NCI-H2227 (cell line): ENCODE results near the gene SRGAP1.
"Not testable (repeated sequence)": the region's sequence is repeated elsewhere in the genome, so short reads cannot be mapped to it uniquely, and the experiment has no call there.

ENCODE experiments used
- DNase-seq: peaks from one replicate; lab custom pipeline; 2025; ENCODE audit not compliant: unreplicated experiment; lab: John Stamatoyannopoulos, UW

SRGAP1 gene

DNA sequence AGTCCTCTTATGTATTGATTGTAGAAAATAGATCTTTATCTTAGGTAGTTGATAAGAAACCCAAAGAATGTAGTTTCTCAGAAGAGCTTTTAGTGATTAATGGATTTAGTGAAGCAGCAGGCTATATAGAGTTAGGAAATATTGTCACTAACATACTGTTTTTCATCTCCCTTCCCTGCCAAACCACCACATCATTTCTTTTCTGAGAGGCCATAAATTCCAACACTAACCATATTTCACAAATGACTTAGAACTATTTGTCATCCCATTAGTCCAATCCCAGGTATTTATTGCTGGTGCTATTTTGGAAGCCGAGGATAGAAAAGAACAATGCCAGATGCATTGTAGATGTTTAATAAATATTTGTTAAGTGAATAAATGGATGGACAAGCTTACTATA lies 191.9 kb downstream of the SRGAP1 start:
- no peak for DNase-seq

DNA sequence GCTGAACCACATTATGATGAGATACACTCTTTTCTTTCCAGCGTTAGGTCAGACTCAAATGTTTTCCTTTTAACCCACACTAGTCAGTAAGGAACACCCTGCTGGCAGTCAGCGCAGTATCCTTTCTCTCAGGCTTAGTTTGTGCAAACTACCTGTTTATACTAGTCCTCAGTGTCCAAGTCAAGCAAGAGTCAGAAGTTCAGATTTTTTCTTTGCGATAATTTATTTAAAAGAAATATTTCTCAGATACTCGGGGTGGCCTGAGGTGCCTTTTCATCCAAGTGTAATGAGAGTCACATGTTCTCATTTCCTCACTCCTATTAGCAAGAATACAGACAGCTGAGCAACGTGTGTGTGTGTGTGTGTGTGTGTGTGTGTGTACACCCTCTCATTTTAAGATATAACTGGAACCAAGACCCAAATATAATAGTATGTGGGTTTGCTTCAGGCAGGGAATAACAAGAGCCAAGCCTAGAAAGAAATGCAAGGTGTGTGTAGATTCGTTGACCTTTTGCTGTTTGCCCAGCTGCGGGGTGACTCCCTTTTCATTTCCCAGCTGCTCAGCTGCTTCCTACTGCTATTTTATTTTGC lies 194.9 kb downstream of the SRGAP1 start:
- DNase-seq, result peak; percentile 64

DNA sequence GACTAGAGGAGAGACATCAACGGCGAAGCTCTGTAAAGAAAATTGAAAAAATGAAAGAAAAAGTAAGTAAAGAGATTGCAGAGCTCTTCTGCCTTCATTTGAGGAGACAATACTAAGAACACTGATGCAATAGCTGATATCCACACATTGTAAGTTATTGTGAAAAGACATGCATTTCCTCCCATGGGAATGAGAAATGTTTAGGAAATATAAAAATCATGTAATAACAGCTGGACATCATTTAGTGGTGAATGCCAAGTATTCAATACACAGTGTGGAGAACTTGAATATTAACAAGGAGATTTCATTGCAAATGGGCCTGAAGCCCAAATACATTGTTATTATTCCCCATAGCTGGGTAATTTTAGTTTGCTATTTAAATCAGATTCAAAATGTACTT lies 198.4 kb downstream of the SRGAP1 start:
- no peak for DNase-seq

DNA sequence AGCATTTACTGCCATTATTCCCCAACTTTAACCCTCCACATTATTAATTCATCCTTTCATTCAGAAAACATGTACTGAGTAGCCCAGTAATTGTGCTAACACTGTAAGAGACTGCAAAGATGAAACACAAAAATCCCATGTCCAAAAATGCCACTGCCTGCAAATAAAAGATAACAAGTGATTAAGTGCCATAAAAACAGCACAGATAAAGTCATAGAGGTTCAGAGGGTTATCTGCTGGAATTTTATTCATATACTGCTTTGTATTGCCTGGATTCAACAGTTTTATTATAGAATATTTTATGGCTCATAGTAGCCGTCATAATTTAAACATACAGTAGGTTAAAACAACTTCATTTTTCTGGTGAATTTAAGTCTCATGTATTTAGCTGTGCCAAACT lies 199.7 kb downstream of the SRGAP1 start:
- no peak for DNase-seq

DNA sequence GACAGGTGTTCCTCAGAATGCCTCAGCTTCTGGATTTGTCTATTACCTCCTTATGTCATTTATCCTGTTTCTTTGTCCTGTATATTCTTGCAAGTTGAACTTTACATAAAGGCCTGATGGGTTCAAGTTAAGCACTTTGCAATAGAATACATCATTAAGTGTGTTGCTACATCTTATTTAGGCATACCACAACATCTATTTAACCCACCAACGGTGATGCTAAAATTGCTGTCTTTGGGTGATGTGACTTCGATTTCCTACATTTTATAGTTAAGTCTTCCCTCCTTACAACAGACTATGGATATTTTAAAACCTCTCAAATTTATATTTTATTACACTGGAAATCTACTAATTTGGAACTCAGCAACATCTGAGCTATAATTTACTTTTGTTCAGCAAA lies 206.6 kb downstream of the SRGAP1 start:
- DNase-seq, result no peak

DNA sequence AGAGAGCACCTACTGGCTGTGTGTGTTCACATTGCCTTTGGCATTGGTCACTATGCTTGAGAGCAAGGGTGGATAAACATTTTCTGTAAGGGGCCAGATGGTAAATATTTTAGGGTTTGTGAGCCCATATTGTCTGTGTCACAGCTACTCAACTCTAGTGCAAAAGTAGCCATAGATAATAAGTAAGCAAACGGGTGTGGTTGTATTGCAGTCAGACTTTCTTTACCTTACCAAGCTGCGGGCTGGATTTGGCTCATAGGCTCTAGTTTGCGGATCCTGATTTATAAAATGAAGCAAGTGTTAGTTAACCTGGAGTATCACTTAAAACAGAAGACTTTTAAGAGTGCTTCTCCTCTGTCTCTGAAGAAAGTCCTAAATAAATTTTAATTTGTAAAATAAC lies 208.6 kb downstream of the SRGAP1 start:
- DNase-seq, result no peak

DNA sequence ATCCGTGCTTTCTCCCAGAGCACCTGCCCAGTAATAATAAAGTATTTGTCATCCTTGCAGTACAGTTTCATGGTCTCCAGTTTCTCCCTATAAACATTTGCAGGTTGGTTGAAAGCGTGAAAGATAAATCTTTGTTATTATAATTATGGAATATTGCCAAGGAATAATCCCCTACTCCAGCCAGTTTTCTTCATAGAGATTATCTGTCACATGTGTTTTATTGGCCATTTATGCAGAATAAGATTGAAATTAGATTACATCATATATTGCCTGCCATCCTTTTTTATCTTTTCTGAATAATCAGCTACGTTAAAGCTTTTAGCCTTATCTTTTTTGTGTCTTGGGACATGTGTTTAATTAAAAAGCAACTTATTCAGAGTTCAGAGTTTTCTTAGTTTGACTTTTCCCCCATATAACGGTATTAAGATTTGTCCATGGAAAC lies 209.6 kb downstream of the SRGAP1 start:
- DNase-seq, result no peak

DNA sequence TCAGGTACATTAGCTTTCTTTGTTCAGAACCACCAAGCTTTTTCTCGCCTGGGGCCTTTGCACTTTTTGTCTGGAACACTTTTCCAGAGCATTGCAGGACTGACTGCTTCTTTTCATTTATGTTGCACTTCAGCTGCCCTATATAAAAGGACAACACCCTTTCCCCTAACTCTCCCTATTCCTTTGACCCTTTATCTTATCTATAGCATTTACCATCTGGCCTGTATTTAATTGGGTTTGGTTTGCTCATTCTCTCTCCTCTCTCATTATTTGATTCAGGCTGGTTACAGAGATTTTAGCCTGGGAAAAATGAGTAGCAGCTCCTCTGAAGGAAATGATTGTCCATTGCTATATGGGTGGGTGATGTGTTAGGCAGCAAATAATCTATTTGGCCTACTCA lies 212.2 kb downstream of the SRGAP1 start:
- no peak for DNase-seq

DNA sequence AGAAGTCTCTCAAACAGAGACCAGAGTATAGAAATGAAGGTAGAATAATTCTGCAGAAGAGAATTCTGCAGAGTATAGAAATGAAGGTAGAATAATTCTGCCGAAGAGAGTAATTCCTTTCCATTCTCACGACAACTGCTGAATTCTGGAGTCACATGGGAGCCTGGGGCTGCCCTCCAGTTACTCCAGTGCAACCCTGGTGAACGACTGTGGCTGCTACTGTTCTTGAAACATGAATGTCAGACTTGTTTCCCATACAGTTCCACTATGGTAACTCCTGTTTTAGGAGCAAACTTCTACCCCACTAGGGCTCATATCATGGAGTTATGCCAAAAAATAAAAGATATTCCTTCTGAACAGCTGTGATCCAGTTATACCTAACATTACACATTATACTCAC lies 213.2 kb downstream of the SRGAP1 start:
- no peak for DNase-seq

DNA sequence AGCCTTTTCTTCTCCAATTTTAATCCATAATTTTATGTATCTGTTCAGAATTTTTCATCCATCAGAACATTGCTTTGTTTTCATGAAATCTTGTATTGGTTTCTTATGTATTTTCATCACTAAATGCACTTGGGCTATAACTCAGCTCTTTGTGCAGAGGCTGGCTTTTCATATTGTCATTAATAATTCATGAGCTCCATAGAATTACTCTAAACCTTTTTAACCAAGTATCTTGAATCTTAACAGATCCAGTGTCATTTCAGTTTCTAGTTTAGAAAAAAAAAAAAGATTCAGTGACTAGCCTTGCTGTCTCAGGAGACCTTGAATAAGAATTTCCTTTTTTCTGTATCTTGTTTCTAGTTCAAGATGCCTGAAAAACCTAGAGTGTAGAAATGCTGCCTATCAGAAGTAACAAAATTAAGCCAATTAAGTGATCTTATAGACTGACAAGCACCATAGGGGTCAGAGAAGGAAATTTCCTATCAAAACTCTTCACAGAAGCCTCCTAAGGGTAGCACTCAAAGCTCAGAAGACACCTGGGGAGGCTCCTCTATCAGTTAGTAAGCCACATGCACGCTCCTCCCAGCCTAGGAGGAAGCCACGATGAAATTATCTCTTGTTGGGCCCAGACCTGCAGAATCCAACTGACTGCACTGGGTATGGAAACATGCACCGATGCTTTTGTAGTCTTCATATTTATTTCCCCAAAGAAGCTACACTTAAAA lies 214.2 kb downstream of the SRGAP1 start:
- no peak for DNase-seq

DNA sequence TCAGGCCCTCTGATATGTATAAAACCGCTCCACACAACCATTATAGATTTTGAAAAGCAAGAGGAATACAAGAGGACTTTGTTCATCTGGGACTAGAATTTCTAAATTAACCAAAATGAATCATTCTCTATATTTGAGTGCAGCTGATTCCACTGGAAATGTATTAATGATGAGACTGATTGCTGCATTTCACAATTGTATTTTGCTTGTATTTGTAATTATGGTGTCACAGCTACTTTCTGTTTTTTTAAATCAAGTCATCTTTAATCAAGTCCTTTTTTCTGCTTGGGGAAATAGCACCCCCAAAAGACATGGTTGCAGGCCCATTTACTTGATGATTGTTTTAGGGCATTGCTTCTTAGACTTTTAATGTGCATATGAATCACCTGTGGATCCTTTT lies 215.2 kb downstream of the SRGAP1 start:
- no peak for DNase-seq

DNA sequence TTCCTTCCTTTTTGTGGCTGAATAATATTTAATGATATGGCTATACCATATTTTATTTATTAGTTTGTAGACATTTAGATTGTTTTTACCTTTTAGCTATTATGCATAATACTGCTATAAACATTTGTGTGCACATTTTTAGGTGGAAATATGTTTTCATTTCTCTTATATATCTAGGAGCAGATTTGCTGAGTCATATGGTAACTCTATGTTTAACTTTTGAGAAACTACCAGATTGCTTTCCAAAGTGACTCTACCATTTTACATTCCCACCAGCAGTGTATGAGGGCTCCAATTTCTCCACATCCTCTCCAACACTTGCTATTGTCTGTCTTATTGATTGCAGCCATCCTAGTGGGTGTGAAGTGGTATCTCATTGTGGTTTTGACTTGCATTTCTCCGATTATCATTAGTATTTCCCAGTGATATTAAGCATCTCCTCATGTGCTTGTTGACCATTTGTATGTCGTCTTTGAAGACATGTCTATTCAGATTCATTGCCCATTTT lies 217.4 kb downstream of the SRGAP1 start:
- DNase-seq, result no peak

DNA sequence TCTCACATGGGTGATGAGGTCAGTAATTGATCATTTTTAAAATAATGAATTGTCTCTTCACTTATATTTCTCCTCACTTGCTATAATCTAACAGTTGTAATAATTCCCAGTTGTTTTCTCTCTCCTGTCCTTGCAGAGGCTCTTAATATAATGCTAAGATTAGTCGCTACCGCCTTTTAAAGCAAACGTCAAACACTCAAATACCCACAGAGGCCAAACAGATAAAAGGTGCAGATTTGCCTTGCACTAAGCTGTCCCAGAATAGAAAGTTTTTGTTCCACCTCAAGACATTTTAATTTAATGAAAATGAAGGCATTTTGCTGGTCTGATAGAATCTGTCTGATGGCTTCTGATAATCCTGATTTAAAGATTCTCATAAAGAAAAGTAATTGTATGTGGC lies 218.6 kb downstream of the SRGAP1 start:
- no peak for DNase-seq

DNA sequence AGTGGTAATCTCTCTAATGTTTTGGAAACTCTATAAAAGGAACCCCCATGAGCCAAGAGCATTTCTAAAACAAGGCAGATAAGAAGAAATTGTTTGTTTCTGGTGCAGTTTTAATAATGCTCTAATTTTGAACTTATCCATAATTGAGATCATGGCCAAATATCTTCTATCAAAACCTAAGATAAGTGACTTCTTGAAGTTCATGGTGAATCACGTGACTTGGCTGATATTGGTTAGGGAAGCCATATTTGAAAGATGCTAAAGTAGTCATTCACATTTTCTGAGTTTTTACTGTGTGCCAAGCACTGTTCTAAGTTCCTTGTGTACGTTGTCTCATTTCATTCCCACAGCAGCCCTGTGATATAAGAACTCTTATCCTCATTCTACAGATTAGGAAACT lies 219.7 kb downstream of the SRGAP1 start:
- DNase-seq, result no peak

DNA sequence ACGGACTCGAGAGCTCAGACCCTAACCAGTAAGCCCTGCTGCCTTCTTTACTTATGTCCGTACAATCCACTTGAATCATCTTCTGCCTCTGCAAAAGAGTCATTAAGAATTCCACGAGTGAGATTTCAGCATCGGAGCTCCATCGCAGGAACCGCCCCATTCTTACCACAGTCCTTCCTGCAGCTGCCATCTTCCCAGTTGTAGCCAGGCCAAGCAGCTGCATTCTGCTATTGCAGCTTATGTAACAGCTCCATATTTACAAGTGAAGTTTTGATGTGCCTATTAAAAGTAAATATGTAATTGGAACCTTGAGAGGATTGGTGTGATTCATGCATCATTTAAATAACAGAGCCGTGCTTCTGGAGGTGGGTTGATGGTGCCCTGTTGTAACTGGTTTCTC lies 220.2 kb downstream of the SRGAP1 start:
- no peak for DNase-seq

DNA sequence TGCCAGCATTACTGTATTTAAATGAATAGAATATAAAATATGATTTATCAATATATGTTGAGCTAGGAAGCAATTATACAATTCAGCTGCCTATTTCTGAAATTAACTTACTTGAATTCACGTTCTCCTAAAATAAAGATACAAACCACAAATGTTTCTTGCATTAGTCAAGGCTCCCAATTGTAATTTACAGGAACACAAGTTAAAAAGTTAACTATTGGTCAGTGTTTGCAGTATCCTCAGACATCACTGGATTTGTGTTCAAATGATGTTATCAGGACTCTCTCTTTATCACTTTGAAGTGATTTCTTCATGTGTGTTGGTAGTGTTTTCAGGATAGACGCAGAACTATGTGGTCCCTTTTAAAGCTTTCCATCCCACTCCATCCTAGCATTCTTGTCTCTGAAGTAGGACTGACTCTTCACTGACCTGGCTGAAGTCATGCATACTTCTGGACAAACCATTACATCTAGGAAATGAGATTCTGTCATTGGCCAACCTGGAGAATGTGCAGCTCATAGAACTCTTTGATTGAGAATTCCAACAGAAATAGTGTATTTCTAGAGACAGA lies 221.5 kb downstream of the SRGAP1 start:
- no peak for DNase-seq

DNA sequence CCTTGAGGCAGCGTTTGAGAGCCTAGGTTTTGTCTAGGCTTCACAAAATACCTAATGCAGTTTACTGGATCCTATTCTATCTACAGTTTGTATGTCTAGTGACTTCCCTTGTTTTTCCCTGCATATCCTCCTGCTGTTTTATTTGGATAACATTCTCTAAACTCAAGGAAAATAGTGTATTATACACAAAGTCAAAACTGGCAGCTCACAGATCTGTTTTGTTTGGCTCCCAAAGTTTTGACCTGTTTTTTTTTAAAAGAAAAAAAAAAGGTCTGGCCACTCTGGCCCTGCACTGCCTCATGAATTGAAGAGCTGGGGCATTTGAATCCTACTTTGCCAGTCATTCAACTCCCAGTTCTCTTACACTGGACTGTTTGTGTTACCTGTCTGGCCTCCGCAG lies 222.3 kb downstream of the SRGAP1 start:
- no peak for DNase-seq

DNA sequence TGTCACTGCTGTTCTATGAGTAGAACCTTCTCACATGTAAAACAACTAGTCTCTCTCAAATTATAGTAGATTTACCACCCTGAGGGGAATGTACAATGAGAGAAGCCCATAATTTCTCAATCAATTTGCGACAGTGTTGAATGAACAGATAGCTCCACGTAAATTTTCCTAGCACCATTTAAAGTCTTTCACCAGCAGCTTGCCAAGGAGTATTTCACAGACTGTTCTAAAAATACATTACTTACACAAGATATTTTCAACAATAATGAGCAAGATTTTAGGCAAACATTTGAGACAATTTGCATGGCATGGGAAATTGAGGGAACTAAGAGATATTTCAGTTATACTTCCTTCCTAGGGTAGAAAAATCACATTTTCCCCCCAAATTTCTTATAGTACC lies 226.0 kb downstream of the SRGAP1 start:
- DNase-seq, result no peak

DNA sequence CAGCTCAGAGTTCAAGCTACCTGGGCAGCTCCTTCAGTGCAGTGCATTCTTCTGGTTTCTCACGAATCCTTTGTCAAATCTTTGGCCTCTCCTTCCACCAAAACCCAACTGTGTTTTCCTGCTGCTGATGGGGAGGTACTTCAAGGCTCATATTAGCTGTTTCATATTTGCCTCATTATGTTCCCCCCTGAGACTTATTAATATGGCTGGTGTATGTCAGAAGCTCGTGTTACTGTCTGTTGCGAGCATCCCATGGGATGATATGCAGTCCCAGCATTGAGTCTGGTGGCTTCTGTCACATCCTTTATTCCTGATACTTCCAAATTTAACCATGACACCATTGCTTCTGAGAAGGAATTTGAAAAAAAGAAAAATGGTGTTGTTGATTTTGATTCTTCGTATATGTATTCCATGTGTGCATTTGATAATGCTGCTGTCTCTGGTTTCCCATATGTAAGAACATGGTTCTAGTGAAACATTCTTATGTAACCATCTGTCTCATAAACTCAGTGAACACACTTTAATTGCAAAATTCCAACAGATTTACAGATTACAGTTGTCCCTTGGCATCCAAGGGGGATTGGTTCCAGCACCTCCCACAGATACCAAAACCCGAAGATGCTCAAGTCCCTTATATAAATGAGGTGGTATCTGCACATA lies 228.5 kb downstream of the SRGAP1 start:
- DNase-seq, result no peak

DNA sequence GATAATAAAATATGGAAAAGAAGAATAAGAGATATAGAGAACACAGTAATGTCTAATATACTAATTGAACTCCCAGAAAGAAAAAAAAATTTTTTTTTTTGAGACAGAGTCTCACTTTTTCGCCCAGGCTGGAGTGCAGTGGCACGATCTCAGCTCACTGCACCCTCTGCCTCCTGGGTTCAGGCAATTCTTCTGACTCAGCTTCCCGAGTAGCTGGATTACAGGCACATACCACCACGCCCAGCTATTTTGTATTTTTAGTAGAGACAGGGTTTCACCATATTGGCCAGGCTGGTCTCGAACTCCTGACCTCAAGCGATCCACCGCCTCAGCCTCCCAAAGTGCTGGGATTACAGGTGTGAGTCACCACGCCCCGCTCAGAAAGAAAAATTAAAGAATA lies 232.1 kb downstream of the SRGAP1 start:
- not testable (repeated sequence) for DNase-seq

DNA sequence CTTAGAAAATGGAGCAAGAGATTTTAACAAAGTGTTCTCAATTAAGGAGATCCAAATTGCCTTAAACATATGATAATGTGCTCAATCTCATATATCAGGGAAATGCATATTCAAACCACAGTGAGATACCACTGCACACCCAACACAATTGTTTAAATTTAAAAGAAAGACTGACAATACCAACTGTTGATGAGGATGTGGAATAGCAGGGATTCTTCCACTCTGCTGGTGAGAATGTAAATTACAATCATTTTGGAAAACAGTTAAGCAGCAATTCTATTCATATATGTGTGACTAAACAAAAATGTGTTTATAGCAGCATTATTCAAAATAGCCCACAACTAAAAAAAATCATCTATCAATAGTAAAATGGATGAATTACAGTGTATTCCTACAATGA lies 233.4 kb downstream of the SRGAP1 start:
- DNase-seq, result no peak
